NCI-H460 (cell line): Measurements from ENCODE around the gene AK4. TPM values are rescaled to one million over a fixed set of nuclear protein-coding genes. Genes with fewer than 3 reads are reported as not detected.
"Not testable (repeated sequence)": the region's sequence is repeated elsewhere in the genome, so short reads cannot be mapped to it uniquely, and the experiment has no call there.

Source experiments
- DNase-seq: peaks from one replicate; pipeline ENCODE4 v3.0.0-alpha.2; 2016; ENCODE audit warnings: low read depth; ENCODE audit errors: extremely low read depth
- polyA plus RNA-seq: library from polyadenylated mRNA; depleted of rRNA; stranded (reverse); fragments of >200 nt; gene quantifications from 2 replicates; pipeline ENCODE4 v1.2.3, GENCODE V29; 2014; cell fraction: nucleus; rRNA removed
- total RNA-seq: library from RNA; depleted of rRNA; stranded (reverse); fragments of >200 nt; shearing (Covaris generic); gene quantifications from 2 replicates; pipeline ENCODE4 v1.2.3, GENCODE V29; 2014; rRNA removed

Gene AK4
- 42.1 and 43.1 TPM in 2 replicates for total RNA-seq
- polyA plus RNA-seq = 21.9 and 22.2 TPM in 2 replicates

DNA sequence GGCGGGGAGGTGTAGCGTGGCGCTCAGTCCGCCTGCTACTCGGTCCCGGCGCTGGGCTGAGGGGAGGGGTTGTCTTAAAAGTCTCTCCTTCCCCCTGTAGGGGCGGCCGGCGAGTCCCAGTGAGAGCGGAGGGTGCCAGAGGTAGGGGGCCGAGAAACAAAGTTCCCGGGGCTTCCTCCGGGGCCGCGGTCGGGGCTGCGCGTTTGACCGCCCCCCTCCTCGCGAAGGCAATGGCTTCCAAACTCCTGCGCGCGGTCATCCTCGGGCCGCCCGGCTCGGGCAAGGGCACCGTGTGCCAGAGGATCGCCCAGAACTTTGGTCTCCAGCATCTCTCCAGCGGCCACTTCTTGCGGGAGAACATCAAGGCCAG is at the start of gene AK4:
Gene AK4, plus strand, starts transcription at position 26 of the 370 bp plus-strand sequence. Its CDS starts 205 bp downstream, at position 231.
- not testable (repeated sequence) for DNase-seq

DNA sequence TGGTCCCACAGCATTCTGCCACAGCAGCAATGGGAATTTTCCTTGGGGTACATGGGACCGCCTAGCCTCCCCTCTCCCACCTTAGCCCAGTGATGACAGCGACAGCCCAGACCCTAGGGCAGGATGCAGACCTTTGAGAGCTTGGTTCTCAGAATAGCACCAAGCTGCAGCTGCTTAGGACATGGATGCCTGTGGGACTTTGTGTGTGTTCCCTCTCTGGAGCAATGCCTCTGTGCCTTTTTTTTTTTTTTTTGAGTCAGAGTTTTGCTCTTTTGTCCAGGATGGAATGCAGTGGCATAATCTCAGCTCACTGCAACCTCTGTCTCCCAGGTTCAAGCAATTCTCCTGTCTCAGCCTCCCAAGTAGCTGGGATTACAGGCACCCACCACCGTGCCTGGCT is 44.2 kb upstream of the AK4 start:
- no peak for DNase-seq

DNA sequence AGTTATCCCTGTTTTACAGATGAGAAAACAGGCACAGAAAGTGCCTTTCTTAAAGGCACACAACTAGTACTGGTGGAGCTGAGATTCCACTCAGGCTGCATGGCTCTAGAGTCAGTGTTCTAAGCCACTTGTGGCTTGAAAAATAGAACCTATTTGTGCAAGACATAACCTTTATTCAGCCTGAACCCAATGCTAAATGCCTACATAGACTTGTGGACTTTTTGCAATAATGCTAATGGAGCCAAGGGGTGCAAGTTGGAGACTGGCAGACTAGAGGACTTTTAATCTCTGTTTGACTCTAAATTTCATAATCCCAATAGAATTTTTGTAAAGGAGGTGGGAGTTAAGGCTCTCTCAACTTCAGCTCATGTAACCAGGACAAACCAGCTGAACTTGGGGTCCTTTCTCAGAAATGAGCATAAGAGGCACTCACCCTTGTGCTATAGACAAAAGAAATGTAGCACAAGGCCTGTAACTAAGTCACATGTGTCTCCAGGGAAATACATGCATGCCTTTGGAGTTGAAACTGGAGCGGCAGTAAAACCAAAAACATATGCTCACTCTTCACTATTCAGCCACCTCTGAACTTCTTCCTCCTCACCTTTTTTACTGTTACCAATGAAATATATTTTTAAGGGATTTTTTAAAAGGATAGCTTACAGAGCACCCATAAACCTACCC is 43.0 kb upstream of the AK4 start:
- DNase-seq = no peak

DNA sequence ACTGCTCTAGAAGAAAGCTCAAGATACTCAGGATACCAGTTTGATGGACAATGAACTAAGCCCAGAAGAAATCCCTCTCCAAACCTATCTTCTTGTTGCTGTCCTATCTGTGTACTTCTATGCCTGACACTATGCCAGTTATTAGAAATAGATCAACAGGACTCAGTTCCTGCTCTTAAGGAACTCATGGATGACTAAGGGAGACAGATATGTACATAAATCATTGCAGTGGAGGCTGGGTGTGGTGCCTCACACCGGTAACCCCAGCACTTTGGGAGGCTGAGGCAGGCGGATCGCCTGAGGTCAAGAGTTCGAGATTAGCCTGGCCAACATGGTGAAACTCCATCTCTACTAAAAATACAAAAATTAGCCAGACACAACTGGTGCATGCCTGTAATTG is 42.4 kb upstream of the AK4 start:
- no peak for DNase-seq

DNA sequence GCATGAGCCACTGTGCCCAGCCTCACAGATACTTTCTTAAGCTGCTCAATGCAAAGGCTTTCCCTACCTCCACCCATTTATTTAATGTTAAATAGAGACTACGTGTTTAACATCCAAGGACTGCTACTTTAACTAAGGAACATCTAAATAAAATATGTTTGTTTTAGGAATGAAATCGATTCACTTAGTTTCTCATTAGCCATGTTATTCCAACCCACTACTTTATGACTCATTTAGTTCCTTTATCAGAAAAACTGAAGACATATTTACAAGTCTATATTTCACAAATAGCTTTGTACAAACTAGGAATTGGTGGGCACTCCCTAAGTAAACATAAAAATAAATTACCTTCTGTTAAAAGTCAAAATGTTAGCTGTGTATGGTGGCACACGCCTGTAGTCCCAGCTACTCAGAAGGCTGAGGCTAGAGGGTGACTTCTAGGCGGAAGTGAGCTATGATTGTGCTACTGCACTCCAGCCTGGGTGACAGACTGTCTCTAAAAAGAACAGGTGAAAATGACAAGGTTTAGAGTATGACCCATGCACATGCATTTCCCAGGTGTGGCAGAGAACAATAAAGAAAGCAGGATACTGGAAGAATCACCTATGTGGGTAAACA is 39.9 kb upstream of the AK4 start:
- no peak for DNase-seq

DNA sequence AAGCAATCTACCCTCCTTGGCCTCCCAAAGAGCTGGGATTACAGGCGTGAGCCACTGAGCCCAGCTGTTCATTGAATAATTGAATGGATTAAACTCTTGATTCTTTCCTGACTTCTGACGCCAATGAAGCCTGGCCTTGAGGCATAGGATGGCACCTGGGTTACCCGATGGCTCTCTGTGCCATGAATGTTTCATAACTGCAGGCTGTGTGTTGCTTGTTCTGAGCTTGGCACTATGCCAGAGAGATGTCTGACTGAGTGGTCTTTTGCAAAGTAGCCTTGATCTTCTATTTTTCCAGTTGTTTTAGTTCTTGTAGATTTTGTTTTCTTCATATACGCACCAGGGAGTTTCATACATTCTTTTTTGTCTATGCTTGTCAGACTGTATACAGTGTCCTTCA is 38.5 kb upstream of the AK4 start:
- DNase-seq = no peak

DNA sequence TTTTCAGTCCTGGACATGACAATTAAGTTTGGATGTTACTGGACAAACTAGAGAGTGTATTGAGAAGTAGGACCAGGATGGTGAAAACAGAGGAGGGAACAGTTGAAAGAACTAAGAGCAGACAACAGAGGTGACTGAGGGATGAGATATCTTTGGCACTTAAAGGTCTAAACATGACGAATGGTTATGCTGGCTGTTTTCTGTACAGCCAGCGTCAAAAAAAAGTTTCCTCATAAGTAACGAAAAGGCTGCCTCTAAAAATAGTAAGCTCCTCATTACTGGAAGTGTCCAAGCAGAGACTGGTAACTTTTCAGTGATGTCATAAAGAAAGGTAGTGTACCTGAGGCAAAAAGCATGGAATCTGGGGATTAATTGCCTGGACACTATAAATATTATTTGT is 35.2 kb upstream of the AK4 start:
- DNase-seq = no peak

DNA sequence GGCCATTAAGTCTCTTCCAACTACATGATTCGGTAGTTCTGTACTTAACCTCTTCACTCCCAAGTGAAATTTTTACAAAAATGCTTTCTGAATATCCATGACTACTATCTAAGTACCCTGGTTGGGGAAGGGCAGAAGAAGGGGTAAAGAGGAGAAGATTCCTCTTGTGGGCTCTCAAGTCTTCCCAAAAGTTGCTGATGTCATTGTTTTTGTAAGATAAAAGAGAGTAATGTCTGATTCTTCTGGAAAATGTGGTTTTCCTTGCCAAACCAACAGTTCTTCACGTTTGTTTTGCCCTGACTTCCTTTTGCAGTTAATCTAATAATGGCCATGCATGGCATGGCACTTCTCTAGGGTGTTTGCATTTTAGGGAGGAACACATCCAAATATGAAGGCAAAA is 34.7 kb upstream of the AK4 start:
- DNase-seq = no peak

DNA sequence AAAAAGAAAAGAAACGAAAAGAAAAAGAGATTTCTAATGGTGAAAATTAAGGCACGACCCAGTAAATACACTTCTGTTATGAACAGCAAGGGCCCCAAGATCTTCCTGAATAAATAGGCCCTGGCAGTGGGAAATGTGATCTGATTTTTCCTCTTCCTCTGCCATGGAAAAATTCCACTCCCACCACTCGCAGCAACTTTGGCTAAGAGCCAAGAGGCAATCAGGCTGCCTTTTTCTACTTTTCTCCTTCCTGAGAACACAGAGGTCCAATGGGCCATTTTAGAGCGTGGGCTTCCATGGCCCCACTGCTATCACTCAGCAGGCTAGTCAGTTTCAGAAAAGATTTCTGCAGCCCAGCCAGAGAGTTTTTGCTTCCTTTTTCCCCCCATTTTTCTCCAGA is 33.7 kb upstream of the AK4 start:
- DNase-seq = no peak

DNA sequence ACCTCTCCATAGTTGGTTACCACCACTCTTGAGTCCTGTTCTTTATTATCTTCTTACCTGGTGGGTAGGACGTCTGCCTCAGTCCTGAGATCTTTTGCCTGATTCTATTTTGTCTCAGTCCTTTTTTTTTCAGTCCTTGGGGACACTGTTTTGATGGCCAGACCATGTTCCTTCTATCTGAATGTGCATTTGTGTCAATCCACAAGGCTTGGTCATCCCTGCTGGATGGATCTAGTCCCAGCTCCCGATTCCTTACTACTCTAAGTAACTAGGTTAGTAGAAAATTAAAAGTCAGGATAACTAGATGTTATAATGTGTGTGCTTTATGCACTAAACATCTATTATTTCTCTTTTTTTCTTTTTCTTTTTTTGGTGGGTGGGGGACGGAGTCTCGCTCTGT is 28.1 kb upstream of the AK4 start:
- DNase-seq = no peak

DNA sequence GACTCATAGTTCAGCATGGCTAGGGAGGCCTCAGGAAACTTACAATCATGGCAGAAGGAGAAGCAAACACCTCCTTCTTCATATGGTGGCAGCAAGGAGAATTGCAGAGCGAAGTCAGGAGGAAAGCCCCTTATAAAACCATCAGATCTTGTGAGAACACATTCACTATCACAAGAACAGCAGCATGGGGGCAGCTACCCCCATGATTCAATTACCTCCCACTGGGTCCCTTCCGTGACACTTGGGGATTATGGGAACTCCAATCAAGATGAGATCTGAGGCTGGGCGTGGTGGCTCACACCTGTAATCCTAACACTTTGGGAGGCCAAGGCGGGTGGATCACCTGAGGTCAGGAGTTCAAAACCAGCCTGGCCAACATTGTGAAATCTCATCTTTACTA is 18.9 kb upstream of the AK4 start:
- not testable (repeated sequence) for DNase-seq

DNA sequence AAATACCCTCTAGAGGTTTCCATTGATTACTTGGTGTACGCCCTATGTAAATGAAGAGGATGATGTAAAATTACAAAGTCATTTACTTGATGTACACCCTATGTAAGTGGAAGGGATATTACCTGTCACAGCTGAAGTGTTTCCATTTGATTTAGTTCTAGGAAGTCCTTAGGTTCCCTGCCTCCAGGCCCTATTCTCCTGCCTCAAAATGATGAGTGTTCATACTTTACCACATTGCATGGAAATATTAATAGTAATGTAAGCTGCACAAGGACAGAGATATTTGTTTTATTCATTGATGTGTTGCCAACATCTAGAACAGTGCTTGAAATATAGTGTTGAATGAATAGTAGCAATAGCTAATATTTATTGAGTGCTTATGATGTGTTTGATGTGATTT is 9.5 kb upstream of the AK4 start:
- no peak for DNase-seq

DNA sequence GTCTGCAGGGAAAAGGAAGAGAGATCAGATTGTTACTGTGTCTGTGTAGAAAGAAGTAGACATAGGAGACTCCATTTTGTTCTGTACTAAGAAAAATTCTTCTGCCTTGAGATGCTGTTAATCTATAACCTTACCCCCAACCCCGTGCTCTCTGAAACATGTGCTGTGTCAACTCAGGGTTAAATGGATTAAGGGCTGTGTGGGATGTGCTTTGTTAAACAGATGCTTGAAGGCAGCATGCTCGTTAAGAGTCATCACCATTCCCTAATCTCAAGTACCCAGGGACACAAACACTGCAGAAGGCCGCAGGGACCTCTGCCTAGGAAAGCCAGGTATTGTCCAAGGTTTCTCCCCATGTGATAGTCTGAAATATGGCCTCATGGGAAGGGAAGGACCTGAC is 8.2 kb upstream of the AK4 start:
- DNase-seq = not testable (repeated sequence)

DNA sequence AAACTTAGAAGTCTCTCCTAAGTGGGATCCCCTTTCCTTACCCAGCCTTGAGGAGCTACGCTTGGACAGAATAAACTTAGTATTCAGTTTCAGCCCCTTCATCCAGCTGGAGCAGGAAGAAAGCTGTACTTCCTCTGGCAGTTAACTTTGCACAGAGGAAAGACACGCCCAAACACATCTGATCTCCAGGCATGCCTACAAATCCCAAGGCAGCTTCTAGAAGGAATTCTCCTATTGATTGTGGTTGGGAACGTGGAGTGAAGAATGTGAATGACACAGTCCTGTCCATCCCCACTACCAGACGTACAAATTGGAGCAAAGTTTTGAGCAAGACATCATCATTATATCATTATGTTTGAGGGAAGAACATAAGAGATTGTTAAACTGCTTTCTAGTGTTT is 6.6 kb upstream of the AK4 start:
- DNase-seq = no peak

DNA sequence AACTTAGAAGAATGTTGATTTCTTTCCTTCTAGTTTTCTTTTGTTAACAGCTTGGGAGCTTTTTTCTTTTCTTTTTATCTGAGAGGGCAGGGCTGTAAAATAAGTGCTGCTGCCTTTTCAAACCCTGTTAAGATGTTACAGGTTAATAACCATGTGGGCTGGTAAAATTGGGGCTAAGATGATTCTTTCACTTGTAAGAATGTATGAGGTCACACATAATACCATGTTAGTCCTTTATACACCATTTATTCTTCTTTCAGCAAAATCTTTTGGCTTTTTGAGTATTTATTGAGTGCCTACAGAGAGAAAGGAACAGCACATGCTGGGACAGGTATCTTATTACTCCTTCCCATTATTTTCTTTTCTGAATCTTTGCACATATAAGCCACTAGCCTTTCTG is 6.1 kb upstream of the AK4 start:
- no peak for DNase-seq

DNA sequence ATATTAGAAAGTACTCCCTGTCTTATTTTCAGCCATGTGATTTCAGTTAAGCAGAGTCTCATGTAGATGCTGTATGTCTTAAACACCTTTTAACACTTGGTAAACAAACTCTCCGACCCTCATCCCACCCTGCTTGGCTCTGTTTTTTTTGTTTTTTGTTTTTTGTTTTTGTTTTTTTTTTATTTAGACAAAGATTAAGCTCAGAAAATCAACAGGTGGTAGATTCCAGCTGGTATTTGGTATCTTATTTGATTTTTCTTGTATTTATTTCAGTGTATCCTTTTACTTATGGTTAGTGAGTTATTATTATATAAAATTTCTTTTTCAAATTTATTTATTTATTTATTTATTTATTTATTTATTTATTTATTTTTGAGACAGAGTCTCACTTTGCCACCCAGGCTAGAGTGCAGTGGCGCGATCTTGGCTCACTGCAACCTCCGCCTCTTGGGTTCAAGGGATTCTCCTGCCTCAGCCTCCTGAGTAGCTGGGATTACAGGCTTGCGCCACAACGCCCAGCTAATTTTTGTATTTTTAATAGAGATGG is 4.8 kb upstream of the AK4 start:
- DNase-seq = not testable (repeated sequence)

DNA sequence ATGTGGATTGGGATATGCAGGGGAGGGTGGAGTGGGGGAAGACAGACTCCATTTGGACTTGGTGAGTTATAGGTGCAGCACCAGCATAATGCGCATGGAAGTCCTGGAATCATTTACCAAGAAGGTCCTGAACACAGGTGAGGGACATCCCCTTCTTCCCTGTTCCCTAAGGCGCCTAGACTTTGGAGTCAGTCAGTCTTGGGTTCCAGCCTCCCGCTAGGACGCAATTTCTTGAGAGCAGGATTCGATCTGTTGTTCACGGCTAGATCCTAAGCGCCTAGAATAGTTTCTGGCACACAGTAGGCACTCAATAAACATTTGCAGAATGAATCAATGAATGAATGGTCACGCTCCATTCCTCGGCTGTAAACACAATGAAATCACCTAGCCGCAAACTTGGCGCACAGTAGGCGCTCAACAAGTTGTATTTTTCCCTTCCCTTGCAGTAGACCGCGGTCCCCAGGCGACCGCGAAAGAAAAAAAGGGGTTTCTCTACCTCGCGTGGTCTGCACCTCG is 1.0 kb upstream of the AK4 start:
- no peak for DNase-seq

DNA sequence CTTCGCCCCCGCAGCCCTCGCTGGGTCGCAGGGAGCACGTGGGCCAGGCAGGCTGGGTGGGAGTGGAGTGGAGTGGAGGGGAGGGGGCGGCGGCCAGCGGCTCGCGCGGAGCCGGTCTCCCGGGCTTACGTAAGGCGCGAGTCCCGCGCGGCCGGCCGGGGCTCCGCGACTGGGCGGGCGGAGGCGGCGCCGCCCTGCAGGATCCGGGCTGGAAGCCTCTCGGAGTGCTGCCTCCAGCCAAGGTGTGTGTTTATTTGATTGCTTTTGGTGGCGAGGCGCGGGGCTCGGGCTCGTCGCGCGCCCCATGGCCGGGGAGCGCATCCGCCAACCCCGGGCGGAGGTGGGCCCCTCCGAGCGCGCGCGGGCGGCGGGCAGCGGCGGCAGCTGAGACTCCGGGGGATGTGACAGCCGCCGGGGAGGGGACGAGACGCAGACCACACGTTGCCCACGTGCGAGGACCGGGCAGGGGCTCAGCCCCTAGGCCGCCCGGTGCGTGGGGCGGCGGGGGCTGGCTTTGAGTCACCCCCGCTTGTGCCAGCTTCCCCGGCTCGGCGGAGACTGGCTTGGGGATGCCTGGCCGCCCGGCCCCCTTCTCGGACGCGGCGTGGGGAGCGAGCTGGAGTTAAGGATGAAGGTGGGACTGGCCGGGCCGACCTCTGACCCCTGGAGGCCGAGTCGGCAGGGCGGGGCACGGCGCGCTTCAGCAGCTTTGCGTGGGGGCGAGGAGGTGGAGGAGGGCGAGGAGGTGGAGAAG is 402 bp upstream of the AK4 start:
- no peak for DNase-seq

DNA sequence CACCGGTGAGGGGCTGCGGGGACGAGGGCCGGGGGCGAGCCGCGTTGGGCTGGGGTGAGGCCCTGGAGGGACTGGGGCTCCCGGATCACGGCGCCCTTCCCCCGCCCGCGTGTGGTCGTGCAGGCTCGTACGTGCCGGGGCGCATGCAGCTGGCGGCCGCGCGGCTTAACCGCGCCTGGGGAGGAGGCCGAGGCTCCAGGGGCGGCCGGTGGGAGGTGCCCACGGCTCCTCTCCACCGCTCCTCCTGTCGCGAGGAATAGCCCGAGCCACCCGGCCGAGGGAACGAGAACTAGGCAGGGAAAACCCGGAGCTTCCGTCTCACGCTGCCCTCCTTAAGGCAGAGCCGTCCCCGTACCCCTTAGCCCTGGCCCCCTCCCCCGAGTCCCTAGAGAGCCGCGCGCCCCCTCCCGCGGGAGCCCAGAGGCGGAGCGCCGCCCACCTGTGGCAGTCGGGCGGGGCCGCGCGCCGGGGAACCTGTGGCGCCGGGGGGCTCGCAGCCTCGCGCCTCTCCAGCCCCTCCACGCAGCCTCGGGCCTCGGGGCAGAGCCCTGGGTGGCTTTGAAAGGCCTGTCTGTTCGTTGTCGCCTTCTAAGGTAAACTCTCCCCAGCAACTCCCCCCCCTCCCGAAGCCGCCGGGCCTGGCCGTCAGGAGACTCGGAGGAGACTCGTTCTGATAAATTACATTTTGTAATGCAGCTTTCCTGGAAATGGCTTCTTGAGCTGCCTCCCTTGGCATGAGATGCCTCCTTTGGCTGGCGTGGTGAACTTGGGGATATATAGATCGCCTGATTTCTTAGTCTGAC is 746 bp downstream of the AK4 start:
- no peak for DNase-seq

DNA sequence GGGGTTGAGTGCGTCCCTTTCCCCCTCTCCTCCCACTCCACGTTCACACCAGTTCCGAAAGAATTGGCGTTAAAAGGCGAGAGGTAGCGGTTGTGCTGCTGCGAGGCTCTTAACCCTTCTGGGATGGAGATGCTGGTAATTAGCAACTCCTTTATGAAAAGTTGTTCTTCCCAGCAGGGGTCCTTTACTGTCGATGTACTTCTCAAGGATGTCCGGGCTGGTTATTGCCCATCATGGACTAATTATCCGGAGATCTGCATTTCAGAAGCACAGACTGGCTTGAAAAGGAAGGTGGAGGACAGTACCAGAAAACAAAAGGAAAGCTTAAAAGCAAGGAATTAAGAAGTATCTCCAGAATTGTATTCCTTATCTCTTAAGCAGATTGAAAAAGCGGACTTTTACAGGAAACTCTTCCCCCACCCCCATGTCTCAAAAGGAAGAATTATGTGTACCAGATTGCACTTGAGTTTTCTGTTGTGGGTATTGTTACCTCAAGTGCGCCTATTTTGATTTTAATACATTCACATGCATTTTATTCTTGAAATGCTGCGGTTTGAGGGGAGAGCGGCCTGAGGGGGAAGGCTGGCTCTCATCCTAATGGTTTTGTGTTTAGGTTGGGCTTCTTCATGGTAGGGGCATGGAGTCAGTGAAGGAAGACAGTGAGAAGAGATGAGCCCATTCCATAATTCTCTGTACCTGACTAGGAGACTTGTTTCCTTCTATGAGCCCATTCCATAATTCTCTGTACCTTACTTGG is 1.5 kb downstream of the AK4 start:
- no peak for DNase-seq
